Measurements from ENCODE around the gene KCP. TPM values are rescaled to one million over a fixed set of nuclear protein-coding genes. Genes with fewer than 3 reads are reported as not detected.

KCP gene
- total RNA-seq, 1 experiment from 2014 or later: 5.3 TPM

GRCh38 chr7:128912281-128912680 lies 1.8 kb upstream of the KCP start:
- Histone ChIP-seq H3K14ac (ENCODE audit: insufficient read depth, low read length) (no peak overlapping the region), H3K4ac (ENCODE audit: low read depth, low read length) (no peak overlapping the region), H3K27ac (ENCODE audit: insufficient read length, low read depth, low read length) (no peak overlapping the region), H3K79me1 (ENCODE audit: insufficient read depth, low read depth, low read length, poor library complexity, severe bottlenecking) (no peaks in the 10 kb centered on the region), H3K9me3 (ENCODE audit: control insufficient read depth, low read depth, low read length) (no peaks in the 10 kb centered on the region), H3K18ac (ENCODE audit: insufficient read length, low read depth, low read length) (no peak overlapping the region), H2AFZ (ENCODE audit: low read length) (no peak overlapping the region), H3T11ph (ENCODE audit: low read length) (no peak overlapping the region), H4K20me1 (ENCODE audit: control insufficient read depth, insufficient read depth, insufficient read length) (no peaks in the 10 kb centered on the region), H3K9ac (ENCODE audit: extremely low read depth, insufficient read length, low read length) (no peak overlapping the region), H2BK20ac (ENCODE audit: low read depth, low read length, poor library complexity, severe bottlenecking) (no peak overlapping the region), H3K23me2 (ENCODE audit: insufficient read length, low read depth, low read length, poor library complexity, severe bottlenecking) (peaks cover 25% of the 10 kb centered on the region), H4K91ac (ENCODE audit: insufficient read length, low read depth, low read length) (no peak overlapping the region), H2BK12ac (ENCODE audit: insufficient read length, low read depth, low read length) (no peak overlapping the region), H2BK5ac (ENCODE audit: insufficient read length, low read length) (no peak overlapping the region), H4K8ac (replicated peaks; ENCODE audit: insufficient read length, low read depth, low read length) (no peak overlapping the region), H2BK120ac (ENCODE audit: low read depth, low read length, poor library complexity, severe bottlenecking) (no peak overlapping the region), H3K56ac (ENCODE audit: insufficient read length, low read depth, low read length) (no peak overlapping the region), H2AK5ac (ENCODE audit: insufficient read length, low read length) (no peak overlapping the region), H3K27me3 (ENCODE audit: insufficient read depth, low read length) (peaks cover 10% of the 10 kb centered on the region; the same call in 1 of the 2 replicates), H3K23ac (ENCODE audit: insufficient read length, low read depth, low read length) (no peak overlapping the region), H3K4me2 (ENCODE audit: insufficient read depth, insufficient read length, low read length) (no peak overlapping the region), H2BK15ac (ENCODE audit: low read depth, low read length) (no peak overlapping the region), H3K79me2 (ENCODE audit: insufficient read depth, low read length) (no peaks in the 10 kb centered on the region), H3K4me1 (ENCODE audit: insufficient read depth, low read length) (peaks cover 7% of the 10 kb centered on the region; the same call in 1 of the 2 replicates), H4K5ac (ENCODE audit: insufficient read length, low read depth, low read length) (no peak overlapping the region)
- Mint-ChIP-seq H3K9me3 (peaks cover 0 to 2% of the 10 kb centered on the region in 2 experiments; a peak in 1 of 5 replicates), H3K4me3 (peak overlapping the region in 1 of 2 experiments; percentile 47; a peak in 2 of 5 replicates), H3K4me1 (peaks cover 25 to 37% of the 10 kb centered on the region in 2 experiments), H3K36me3 (ENCODE audit: insufficient read depth in 1 of 3, low read depth in 3 of 3) (no peaks in the 10 kb centered on the region), H3K27me3 (ENCODE audit: low read depth) (peaks cover 29% of the 10 kb centered on the region), H3K27ac (peak overlapping the region in 2 of 3 experiments; percentile 64 to 76; a peak in 2 of 7 replicates)
- DNase-seq: peak; percentile 23
- TF ChIP-seq, protein P1, sequence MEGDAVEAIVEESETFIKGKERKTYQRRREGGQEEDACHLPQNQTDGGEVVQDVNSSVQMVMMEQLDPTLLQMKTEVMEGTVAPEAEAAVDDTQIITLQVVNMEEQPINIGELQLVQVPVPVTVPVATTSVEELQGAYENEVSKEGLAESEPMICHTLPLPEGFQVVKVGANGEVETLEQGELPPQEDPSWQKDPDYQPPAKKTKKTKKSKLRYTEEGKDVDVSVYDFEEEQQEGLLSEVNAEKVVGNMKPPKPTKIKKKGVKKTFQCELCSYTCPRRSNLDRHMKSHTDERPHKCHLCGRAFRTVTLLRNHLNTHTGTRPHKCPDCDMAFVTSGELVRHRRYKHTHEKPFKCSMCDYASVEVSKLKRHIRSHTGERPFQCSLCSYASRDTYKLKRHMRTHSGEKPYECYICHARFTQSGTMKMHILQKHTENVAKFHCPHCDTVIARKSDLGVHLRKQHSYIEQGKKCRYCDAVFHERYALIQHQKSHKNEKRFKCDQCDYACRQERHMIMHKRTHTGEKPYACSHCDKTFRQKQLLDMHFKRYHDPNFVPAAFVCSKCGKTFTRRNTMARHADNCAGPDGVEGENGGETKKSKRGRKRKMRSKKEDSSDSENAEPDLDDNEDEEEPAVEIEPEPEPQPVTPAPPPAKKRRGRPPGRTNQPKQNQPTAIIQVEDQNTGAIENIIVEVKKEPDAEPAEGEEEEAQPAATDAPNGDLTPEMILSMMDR (conservative IDR thresholded peaks at IDR 0.05): no peak
- no CpG with 5 or more reads among the region's 3 CpGs for WGBS (ENCODE audit: extremely low coverage, insufficient read length, low lambda C conversion rate)
